ENCODE data around the gene ERICH4. TPM values are rescaled to one million over a fixed set of nuclear protein-coding genes. Genes with fewer than 3 reads are reported as not detected.

The ERICH4 gene
- total RNA-seq (2016; rRNA removed; fragmentation: Illumina TruSeq; extraction: Trizol) (0.64 and 1.0 TPM in 2 replicates), polyA plus RNA-seq (2011; rRNA removed) (0.38 and 0.40 TPM in 2 replicates), polyA minus RNA-seq (2011; rRNA and poly(A)+ RNA removed; ENCODE audit: low replicate concordance) (not detected in 2 replicates), Bru-seq, nascent RNA (percentile 36 among the genes with signal in this experiment), BruChase-seq, experiment 1, labeled RNA remaining after a 6-hour chase (percentile 28 among the genes with signal in this experiment), BruChase-seq, experiment 2, labeled RNA remaining after a 2-hour chase (percentile 38 among the genes with signal in this experiment)
- 0.26 and 0.71 TPM in 2 replicates for total RNA-seq (2016; cell fraction: cytosol; rRNA removed; fragmentation: Illumina TruSeq; extraction: Trizol; ENCODE audit: low read depth)
- total RNA-seq (2016; cell fraction: insoluble cytoplasmic fraction; rRNA removed; fragmentation: Illumina TruSeq; extraction: Trizol), result 0.84 and 1.5 TPM in 2 replicates
- 0.34 and 0.53 TPM in 2 replicates for total RNA-seq (2016; cell fraction: membrane; rRNA removed; fragmentation: Illumina TruSeq; extraction: Trizol)
- 0.59 TPM in 1 of 2 replicates, not detected in the other for total RNA-seq (2016; cell fraction: nucleus; rRNA removed; fragmentation: Illumina TruSeq; extraction: Trizol)
- polyA plus RNA-seq (2011; cell fraction: cytosol; rRNA removed), result 0.13 and 0.49 TPM in 2 replicates
- 0.21 TPM in 1 of 2 replicates, not detected in the other for polyA plus RNA-seq (2011; cell fraction: nucleus; rRNA removed)
- 1.1 and 2.3 TPM in 2 replicates for polyA plus RNA-seq (2012)
- polyA plus RNA-seq (2016; cell fraction: cytosol; fragmentation: Illumina TruSeq; extraction: Trizol; ENCODE audit: low read depth), result 0.52 and 0.62 TPM in 2 replicates
- polyA plus RNA-seq (2016; cell fraction: insoluble cytoplasmic fraction; fragmentation: Illumina TruSeq; extraction: Trizol; ENCODE audit: low read depth), result 1.4 and 1.7 TPM in 2 replicates
- 0.61 and 0.69 TPM in 2 replicates for polyA plus RNA-seq (2016; cell fraction: membrane; fragmentation: Illumina TruSeq; extraction: Trizol; ENCODE audit: low read depth)
- polyA plus RNA-seq (2016; cell fraction: nucleus; fragmentation: Illumina TruSeq; extraction: Trizol; ENCODE audit: insufficient read depth, low read depth), result 0.55 and 0.89 TPM in 2 replicates
- polyA minus RNA-seq (2011; cell fraction: cytosol; rRNA and poly(A)+ RNA removed), result not detected in 2 replicates
- polyA minus RNA-seq (2011; cell fraction: nucleus; rRNA and poly(A)+ RNA removed), result 0.52 TPM in 1 of 2 replicates, not detected in the other
- long read RNA-seq, experiment 1, partial matches to known transcripts, result 0 of 1 reads
- long read RNA-seq, experiment 1, other reads (novel, unspliced or antisense), result 0 of 1 reads
- long read RNA-seq, experiment 2, partial matches to known transcripts, result 1 of 2 reads
- long read RNA-seq, experiment 2, other reads (novel, unspliced or antisense), result 0 of 2 reads

GRCh38 chr19:41442473-41443355 lies at the start of gene ERICH4:
ERICH4 (plus strand) TSS chr19:41443156; CDS start chr19:41443170, 14 bp downstream.
- in situ Hi-C loops (cut with HindIII; ENCODE audit: extremely low pct_ligation_motif_present, low pct_unique_long_range_greater_than_20kb), result loop anchor here (5.0 kb wide), 1 partner anchor 120 kb away; no protein-coding TSS in a partner anchor
- Histone ChIP-seq H3K4me1 (ENCODE audit: insufficient read depth, low read length) (peaks cover 45% of the 10 kb centered on the region), H3K36me3 (replicated peaks in 1 of 2; ENCODE audit: control insufficient read depth in 1 of 2, insufficient read depth in 2 of 2, low read length in 2 of 2) (no peaks in the 10 kb centered on the region; a peak in 1 of 5 replicates), H3K27ac (ENCODE audit: extremely low read length, insufficient read depth, low read length) (no peak within 1 kb of the TSS), H3K27me3 (ENCODE audit: control insufficient read depth in 1 of 2, insufficient read depth in 2 of 2, low read length in 2 of 2) (no peaks in the 10 kb centered on the region), H4K20me1 (ENCODE audit: insufficient read depth, low read length) (no peaks in the 10 kb centered on the region), H3K9me3 (ENCODE audit: low read length) (no peaks in the 10 kb centered on the region), H3K9ac (ENCODE audit: insufficient read depth, low read depth, low read length) (peak within 1 kb of the TSS; percentile 53), H3K4me3 (replicated peaks in 1 of 3; ENCODE audit: insufficient read depth in 1 of 3, low read depth in 2 of 3, low read length in 3 of 3) (peak within 1 kb of the TSS; percentile 46 to 66 (median 56)), H2AFZ (ENCODE audit: low read length) (peak within 1 kb of the TSS; percentile 85), H3K4me2 (ENCODE audit: low read depth, low read length) (peak within 1 kb of the TSS; percentile 77), H3K79me2 (ENCODE audit: insufficient read depth, low read length) (peaks cover 3% of the 10 kb centered on the region)
- no TSS peak for BruUV-seq (replicated peaks)
- DNase-seq (ENCODE audit: low spot score), result no peak
- 14% methylated on average over 7 of the region's 7 CpGs for WGBS (ENCODE audit: low lambda C conversion rate)
- intact Hi-C loops (cut with micrococcal nuclease; ENCODE audit: unreplicated experiment), result no loop called here
- ChIA-PET POLR2A (no interaction called here), CTCF (ENCODE audit: low intra/inter-chr PET ratio, low total read pairs) (no interaction called here)
- peak; percentile 36 for ATAC-seq
- FAIRE-seq, result no peak
- no peak for TF ChIP-seq ZNF431 (CRISPR knock-in tag; IDR thresholded peaks at IDR 0.05; ENCODE audit: borderline replicate concordance, low read depth)
- no peak for TF ChIP-seq ZNF501 (CRISPR knock-in tag; IDR thresholded peaks at IDR 0.05)
- TF ChIP-seq HNF4G (IDR thresholded peaks at IDR 0.05; ENCODE audit: borderline replicate concordance, low read depth, low read length), result no peak
- TF ChIP-seq HNF4G (CRISPR knock-in tag; IDR thresholded peaks at IDR 0.05; ENCODE audit: borderline replicate concordance, low read depth), result no peak
- TF ChIP-seq ZNF790 (CRISPR knock-in tag; IDR thresholded peaks at IDR 0.05; ENCODE audit: borderline replicate concordance), result no peak
- no peak for TF ChIP-seq ZNF292 (CRISPR knock-in tag; IDR thresholded peaks at IDR 0.05; ENCODE audit: borderline replicate concordance, low read depth)
- TF ChIP-seq ZNF263 (CRISPR knock-in tag; IDR thresholded peaks at IDR 0.05), result 0 out of 2 replicates have a peak, but pooled peaks have one; percentile 15
- no peak for TF ChIP-seq ZNF10 (CRISPR knock-in tag; IDR thresholded peaks at IDR 0.05; ENCODE audit: borderline replicate concordance, low read depth)
- no peak for TF ChIP-seq ATAD3A (CRISPR knock-in tag; IDR thresholded peaks at IDR 0.05)
- TF ChIP-seq HNF4A (CRISPR knock-in tag; IDR thresholded peaks at IDR 0.05), result peak; percentile 56; the same call in 1 of the 2 replicates
- no peak for TF ChIP-seq THAP11 (CRISPR knock-in tag; IDR thresholded peaks at IDR 0.05)
- no peak for TF ChIP-seq CENPX (CRISPR knock-in tag; IDR thresholded peaks at IDR 0.05)
- 0 out of 2 replicates have a peak, but pooled peaks have one; percentile 31 for TF ChIP-seq UBTF (CRISPR knock-in tag; IDR thresholded peaks at IDR 0.05)
- TF ChIP-seq MYC (CRISPR knock-in tag; IDR thresholded peaks at IDR 0.05; ENCODE audit: borderline replicate concordance), result no peak
- no peak for TF ChIP-seq PHF21A (CRISPR knock-in tag; IDR thresholded peaks at IDR 0.05)
- TF ChIP-seq LCORL (IDR thresholded peaks at IDR 0.05), result no peak
- no peak for TF ChIP-seq LCORL (CRISPR knock-in tag; IDR thresholded peaks at IDR 0.05)

Measured in HepG2 (cell line).